Type B pancreatic cell (in vitro differentiated cells): ENCODE results near the gene MXRA5. TPM values are rescaled to one million over a fixed set of nuclear protein-coding genes. Genes with fewer than 3 reads are reported as not detected.

Source experiments
- DNase-seq: peaks from one replicate; pipeline ENCODE4 v3.0.0; 2021; ENCODE audit warnings: mixed read lengths; ENCODE audit not compliant: unreplicated experiment; ENCODE audit errors: extremely low spot score
- H3K27ac Mint-ChIP-seq: 2 replicates; pipeline ENCODE4 v1.8.0; 2021; ENCODE audit warnings: mild to moderate bottlenecking, mixed read lengths
- H3K27me3 Mint-ChIP-seq: 2 replicates; pipeline ENCODE4 v1.8.0; 2021; ENCODE audit warnings: mixed read lengths
- H3K36me3 Mint-ChIP-seq: 2 replicates; pipeline ENCODE4 v1.8.0; 2021; ENCODE audit warnings: mixed read lengths
- H3K4me1 Mint-ChIP-seq: one replicate; pipeline ENCODE4 v1.8.0; 2021; ENCODE audit warnings: mixed read lengths; ENCODE audit not compliant: unreplicated experiment
- H3K4me3 Mint-ChIP-seq: 2 replicates; pipeline ENCODE4 v1.8.0; 2021; ENCODE audit warnings: mild to moderate bottlenecking, mixed read lengths
- H3K9me3 Mint-ChIP-seq: 2 replicates; pipeline ENCODE4 v1.8.0; 2021; ENCODE audit warnings: mixed read lengths
- total RNA-seq: library from RNA; stranded (reverse); gene quantifications from 2 replicates; pipeline ENCODE4 v1.2.1, GENCODE V29; 2021; ENCODE audit warnings: low replicate concordance
- TF ChIP-seq, protein P1 (sequence below): fragments of 200-600 bp; sonication (generic); conservative IDR thresholded peaks from 2 replicates; pipeline ENCODE4 v1.5.0; 2021; ENCODE audit warnings: antibody characterized with exemption, mild to moderate bottlenecking

The MXRA5 gene
- total RNA-seq, 1 donor from 2014 or later, result 109 TPM

DNA sequence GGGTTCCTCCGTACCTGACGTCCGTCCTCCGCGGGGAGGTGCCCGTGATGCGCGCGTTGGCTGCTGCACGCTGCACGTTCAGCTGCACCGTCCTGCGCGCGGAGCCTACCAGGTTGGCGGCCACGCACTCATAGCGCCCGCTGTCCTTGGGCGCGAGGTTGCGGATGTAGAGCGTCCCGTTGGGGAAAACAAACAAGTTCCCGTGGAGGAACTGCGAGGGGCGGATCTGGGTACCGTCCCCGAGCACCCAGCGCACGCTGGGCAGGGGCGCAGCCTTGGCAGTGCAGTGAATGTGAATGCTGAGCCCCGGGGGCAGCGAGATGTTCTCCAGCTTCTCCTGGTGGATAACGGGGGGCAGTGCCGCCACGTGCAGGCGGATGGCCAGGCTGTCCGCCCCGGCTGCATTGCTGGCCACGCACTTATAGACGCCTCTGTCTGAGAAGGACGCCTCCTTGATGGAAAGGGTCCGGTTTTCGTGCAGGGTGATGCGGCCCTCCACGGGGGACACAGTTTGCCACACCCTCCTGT lies 29.2 kb downstream of the MXRA5 start:
- Mint-ChIP-seq H3K4me1 (no peaks in the 10 kb centered on the region), H3K27ac (no peak overlapping the region), H3K4me3 (no peak overlapping the region), H3K27me3 (no peaks in the 10 kb centered on the region), H3K36me3 (peaks cover 62% of the 10 kb centered on the region), H3K9me3 (peaks cover 24% of the 10 kb centered on the region)
- TF ChIP-seq, protein P1, sequence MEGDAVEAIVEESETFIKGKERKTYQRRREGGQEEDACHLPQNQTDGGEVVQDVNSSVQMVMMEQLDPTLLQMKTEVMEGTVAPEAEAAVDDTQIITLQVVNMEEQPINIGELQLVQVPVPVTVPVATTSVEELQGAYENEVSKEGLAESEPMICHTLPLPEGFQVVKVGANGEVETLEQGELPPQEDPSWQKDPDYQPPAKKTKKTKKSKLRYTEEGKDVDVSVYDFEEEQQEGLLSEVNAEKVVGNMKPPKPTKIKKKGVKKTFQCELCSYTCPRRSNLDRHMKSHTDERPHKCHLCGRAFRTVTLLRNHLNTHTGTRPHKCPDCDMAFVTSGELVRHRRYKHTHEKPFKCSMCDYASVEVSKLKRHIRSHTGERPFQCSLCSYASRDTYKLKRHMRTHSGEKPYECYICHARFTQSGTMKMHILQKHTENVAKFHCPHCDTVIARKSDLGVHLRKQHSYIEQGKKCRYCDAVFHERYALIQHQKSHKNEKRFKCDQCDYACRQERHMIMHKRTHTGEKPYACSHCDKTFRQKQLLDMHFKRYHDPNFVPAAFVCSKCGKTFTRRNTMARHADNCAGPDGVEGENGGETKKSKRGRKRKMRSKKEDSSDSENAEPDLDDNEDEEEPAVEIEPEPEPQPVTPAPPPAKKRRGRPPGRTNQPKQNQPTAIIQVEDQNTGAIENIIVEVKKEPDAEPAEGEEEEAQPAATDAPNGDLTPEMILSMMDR, result no peak
- no peak for DNase-seq

DNA sequence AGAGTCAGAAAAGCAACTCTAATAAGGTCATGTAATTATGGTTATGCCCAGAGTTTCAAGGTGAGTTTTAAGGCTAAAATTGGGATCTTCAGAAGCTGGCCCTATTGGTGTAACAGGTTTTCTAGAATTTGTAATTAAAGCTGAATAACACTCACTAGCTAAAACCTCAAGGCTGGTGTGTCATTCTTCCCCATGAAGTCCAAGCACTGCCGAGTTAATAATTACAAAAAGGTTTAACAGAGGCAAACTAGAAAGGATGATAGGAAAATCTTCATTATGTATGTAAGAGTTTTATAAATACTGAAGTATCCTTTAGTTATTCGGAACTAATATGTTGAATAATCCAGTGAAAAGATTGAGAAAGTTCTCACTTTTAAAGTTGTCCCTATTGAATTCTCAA lies 34.3 kb downstream of the MXRA5 start:
- Mint-ChIP-seq H3K4me3 (no peak overlapping the region), H3K36me3 (peaks cover 61% of the 10 kb centered on the region), H3K27ac (no peak overlapping the region), H3K9me3 (peaks cover 14% of the 10 kb centered on the region), H3K4me1 (no peaks in the 10 kb centered on the region), H3K27me3 (no peaks in the 10 kb centered on the region)
- no peak for DNase-seq
- TF ChIP-seq, protein P1, result no peak

DNA sequence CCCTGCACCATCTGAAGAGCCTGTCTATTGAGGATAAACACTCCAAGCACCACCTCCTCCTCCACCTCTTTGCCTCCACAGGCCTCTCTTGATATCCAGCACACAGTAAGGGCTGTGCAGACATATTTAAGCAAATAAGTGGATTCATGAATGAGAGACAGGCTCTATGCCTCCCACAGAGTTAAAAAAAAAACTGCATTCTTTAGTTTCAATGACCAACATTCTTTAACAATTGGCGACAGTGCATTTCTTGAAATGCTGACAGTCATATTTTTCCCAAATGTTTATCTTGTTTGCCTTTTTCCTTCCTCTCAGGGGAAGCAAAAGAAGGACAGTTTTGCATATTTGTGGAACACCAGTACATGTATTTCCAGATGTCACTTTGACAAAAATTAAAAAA lies 38.6 kb downstream of the MXRA5 start:
- H3K36me3 Mint-ChIP-seq, result peaks cover 47% of the 10 kb centered on the region

DNA sequence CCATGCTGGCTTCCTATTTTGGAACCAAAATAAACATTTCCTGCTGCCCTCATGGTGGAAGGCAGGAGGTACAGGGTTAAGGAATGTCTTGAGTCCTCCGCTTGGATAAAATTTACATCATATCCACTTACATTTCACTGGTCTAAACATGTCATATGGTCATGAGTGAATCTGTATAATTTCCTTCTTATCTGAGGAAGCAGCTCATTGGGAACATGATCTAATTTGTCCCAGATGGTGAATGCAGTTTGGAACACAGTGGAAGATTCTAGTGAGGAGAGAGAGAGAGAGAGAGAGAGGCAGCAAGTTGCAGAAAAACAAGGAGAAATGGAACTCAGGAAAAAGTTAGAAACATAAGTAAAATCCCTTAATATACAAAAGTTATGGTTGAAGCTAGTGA lies 46.8 kb downstream of the MXRA5 start:
- Mint-ChIP-seq H3K4me3 (no peak overlapping the region), H3K27me3 (peaks cover 3% of the 10 kb centered on the region)
- no peak for DNase-seq

More for the DNA sequence above, 38.6 kb downstream of the MXRA5 start:
- DNase-seq, result no peak
- H3K4me3 Mint-ChIP-seq, result no peak overlapping the region
- peaks cover 20% of the 10 kb centered on the region for H3K9me3 Mint-ChIP-seq
- H3K4me1 Mint-ChIP-seq, result no peaks in the 10 kb centered on the region
- no peak overlapping the region for H3K27ac Mint-ChIP-seq
- H3K27me3 Mint-ChIP-seq, result no peaks in the 10 kb centered on the region
- TF ChIP-seq, protein P1, result no peak

DNA sequence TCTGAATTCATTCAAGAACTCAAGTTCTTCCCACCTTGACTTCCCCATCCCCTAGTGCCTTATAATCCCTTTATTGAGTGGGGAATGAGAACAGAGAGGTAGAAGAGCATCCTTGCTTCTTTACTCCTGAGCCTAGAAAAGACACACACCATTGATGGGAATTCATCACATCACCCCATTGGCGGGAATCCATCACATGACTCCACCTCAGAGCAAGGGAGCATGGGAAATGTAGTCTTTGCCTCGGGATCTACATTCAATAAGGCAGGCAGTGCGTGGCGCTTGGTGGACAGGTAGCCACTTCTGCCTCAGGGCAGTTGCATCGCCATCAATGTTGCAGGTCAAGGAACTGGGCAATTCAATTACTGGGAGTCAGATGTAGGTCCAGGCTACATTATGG lies 50.7 kb downstream of the MXRA5 start:
- Mint-ChIP-seq H3K9me3 (no peaks in the 10 kb centered on the region), H3K27ac (no peak overlapping the region), H3K27me3 (peaks cover 3% of the 10 kb centered on the region), H3K4me1 (no peaks in the 10 kb centered on the region), H3K36me3 (no peaks in the 10 kb centered on the region), H3K4me3 (no peak overlapping the region)
- DNase-seq, result no peak
- TF ChIP-seq, protein P1, result no peak

More for the DNA sequence above, 46.8 kb downstream of the MXRA5 start:
- Mint-ChIP-seq H3K4me1 (no peaks in the 10 kb centered on the region), H3K27ac (no peak overlapping the region), H3K36me3 (no peaks in the 10 kb centered on the region), H3K9me3 (peaks cover 5% of the 10 kb centered on the region)
- TF ChIP-seq, protein P1, result no peak

DNA sequence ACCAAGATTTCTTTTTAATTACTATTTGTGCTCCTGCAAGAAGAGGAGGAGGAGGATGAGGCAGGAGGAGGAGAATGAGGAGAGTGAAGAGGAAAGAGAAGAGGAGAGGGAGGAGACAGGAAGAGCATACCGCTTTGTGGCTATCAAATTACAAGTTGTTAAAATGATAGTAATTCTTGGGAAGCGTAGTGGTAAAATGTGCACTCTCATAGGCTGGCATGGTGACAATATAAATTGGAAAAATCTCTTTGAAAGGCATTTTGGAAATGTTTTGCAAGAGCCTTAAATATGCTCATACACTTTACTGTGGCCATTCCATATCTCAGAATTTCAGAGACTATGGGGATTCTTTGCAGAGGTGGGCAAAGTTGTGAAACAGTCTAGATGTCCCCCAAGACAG lies 53.2 kb downstream of the MXRA5 start:
- H3K27ac Mint-ChIP-seq, result no peak overlapping the region
- H3K4me1 Mint-ChIP-seq, result no peaks in the 10 kb centered on the region
- TF ChIP-seq, protein P1, result no peak
- H3K27me3 Mint-ChIP-seq, result peaks cover 3% of the 10 kb centered on the region
- H3K4me3 Mint-ChIP-seq, result no peak overlapping the region
- peaks cover 10% of the 10 kb centered on the region for H3K9me3 Mint-ChIP-seq
- no peaks in the 10 kb centered on the region for H3K36me3 Mint-ChIP-seq
- DNase-seq, result no peak
